Iris pigment epithelial cell (primary cell): ENCODE data around the gene ADAMTSL5.
"Not testable (repeated sequence)": the region's sequence is repeated elsewhere in the genome, so short reads cannot be mapped to it uniquely, and the experiment has no call there.

ENCODE experiments used
- DNase-seq: peaks from one replicate; pipeline ENCODE4 v3.0.0-alpha.2; 2011; ENCODE audit warnings: low read depth

Gene ADAMTSL5

DNA sequence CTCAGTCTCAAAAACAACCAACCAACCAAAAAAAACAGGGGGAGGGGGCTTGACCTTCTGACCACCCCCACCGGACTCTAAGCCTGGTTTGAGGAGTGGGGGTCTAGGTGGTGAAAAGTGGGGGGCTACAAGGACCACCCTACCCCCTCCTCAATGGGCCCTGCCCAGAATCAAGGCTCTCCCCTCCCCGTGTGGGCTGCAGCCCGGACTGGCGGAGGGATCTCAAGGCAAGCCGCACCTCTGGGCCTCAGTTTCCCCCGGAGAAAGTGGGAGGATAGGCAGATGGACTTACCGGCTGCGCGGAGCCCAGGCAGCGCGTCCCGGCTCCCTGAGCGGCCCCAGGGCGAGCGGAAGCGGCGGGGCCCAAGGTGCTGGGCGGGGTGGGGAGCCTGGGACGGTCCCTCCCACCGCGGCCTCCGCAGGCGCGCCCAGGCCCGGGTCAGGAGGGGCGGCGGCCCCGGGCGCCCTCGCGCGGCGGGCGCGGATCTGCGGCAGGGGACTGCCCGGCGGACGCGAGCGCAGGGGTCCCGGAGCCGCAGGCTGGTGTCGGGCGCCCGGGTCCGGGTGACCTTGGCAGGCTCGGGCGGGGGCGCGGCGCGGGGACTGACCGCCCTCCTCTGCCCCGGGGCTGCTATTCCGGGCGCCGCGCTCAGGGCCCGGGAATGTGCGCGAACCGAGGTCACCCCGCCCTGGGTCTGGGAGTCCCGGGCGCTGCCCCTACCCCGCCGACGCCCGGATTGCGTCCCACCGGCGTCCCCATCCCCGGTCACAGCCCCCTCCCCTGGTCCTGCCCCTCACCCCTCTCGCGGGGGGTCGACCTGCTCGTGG lies at the start of gene ADAMTSL5:
TSS of gene ADAMTSL5 (minus strand) at position 349 of the 828 bp plus-strand sequence. CDS start 2,076 bp downstream, outside the sequence.
- DNase-seq, result peak; percentile 36

GRCh38 chr19:1561236-1561842 lies 48.5 kb upstream of the ADAMTSL5 start:
- DNase-seq, result no peak

DNA sequence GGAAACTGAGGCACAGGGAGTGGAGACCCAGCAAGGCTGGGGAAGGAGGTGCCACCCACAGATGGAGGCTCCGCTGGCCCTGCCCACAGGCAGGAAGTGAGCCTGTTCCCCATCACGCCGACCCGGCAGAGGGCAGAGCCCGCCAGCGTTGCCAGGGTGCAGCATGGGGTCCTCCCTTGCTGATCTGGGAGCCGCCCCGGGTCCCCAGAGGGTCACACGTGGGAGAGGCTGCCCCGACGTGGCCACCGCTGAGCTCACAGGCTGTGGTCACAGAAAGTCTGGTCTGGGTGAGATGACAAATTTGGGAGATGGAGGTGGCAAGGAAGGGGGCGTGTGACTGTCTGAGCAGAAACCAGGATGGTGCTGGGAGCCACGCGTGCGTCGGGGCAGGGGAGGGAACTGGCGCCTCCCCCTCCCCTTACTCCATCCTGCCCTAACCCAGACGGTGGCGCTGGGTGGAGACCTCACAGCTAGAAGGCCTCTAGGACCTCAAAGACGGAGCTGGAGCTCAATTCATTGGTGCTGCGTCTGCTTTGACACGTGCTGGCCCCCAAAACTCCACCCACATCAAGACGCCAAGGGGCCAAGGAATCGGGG lies 47.6 kb upstream of the ADAMTSL5 start:
- DNase-seq, result no peak

GRCh38 chr19:1558552-1558951 lies 45.7 kb upstream of the ADAMTSL5 start:
- no peak for DNase-seq

- DNase-seq, result no peak
Measured at GRCh38 chr19:1556390-1557070, 43.7 kb upstream of the ADAMTSL5 start.

DNA sequence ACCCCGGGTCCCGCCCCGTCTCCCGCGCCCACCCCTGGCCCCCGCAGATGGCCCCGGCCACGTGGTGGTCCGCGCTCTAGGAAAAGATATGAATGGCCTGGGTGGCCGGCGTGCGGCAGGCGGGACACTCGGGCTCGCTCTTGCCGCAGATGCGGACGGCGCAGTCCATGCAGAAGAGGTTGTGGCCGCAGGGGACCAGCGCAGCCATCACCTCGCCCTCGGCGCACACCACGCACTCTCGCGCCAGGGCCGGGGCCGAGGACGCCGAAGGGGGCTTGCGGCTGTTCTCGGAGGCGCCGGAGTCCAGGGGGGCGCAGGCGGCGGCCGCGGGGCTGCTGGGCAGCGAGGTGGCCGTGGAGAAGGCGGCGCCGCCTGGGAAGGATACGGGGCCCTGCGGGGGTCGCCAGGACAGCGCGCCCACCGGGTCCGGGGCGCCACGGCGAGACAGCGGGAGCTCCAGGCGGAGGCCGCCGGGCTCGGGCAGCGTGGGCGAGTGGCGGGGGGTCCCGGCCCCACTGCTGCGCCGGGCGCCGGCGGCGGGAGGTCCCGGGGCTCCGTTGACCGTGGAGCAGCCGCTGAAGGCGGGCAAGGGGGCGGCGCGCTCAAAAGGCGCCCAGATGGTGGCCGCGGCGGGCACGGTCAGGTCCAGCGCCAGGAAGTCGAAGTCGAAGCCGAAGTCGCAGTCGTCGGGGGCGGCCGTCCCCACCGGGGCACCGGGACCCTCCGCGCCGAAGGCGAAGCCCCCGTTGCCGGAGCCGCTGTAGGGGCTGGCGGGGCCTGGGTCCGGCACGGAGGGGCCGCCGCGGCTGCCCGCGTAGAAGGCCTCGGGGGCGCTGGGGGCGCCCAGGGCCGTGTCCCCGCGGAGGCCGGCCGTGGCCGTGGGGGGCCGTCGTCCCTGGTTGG lies 42.9 kb upstream of the ADAMTSL5 start:
- DNase-seq, result no peak

- DNase-seq, result no peak
Measured at GRCh38 chr19:1554968-1555367, 42.1 kb upstream of the ADAMTSL5 start.

- no peak for DNase-seq
Measured at GRCh38 chr19:1553415-1553814, 40.6 kb upstream of the ADAMTSL5 start.

- DNase-seq, result no peak
Measured at GRCh38 chr19:1551068-1552040, 38.5 kb upstream of the ADAMTSL5 start.

- DNase-seq, result no peak
Measured at GRCh38 chr19:1549332-1549945, 36.6 kb upstream of the ADAMTSL5 start.

GRCh38 chr19:1540365-1540925 lies 27.6 kb upstream of the ADAMTSL5 start:
- DNase-seq, result no peak

GRCh38 chr19:1539749-1540148 lies 26.9 kb upstream of the ADAMTSL5 start:
- not testable (repeated sequence) for DNase-seq

DNA sequence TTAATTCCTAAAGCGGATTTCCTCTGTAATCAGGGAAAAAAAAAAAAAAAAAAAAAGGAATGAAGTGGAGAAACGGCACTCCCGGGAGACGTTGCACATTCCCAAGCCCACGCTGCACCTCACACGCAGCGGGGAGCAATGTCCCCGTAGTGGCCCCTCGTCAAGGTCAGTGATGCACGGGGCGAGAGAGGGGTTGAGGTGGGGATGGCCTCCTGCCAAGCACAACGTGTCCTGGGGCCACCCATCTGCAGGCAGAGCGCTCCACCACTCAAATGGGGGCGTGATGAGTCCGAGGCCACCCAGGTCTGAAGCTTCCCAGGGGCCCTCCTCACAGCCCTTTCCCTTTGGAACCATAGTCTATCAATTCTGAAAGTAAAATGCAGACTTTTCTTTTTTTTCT lies 26.2 kb upstream of the ADAMTSL5 start:
- no peak for DNase-seq

- DNase-seq, result not testable (repeated sequence)
Measured at GRCh38 chr19:1535699-1536098, 22.9 kb upstream of the ADAMTSL5 start.

DNA sequence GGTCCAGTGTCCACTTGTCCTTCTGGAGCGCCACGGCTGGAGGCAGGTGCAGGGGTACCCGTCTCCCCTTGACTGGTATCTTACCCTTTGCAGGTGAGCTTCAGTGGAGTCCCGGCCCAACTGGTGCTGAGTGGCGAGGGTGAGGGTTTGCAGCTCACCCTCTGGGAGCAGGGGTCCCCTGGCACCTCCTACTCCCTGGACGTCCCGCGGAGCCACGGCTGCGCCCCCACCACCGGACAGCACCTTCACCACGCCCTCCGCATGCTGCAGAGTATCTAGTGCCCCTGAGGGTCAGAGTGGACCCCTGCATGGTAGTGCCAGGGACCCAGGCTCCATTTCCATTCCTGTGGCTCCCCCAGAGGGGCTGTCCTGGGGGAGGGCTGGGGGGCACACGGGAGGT lies 22.2 kb upstream of the ADAMTSL5 start:
- no peak for DNase-seq

GRCh38 chr19:1533510-1534150 lies 20.8 kb upstream of the ADAMTSL5 start:
- no peak for DNase-seq

DNA sequence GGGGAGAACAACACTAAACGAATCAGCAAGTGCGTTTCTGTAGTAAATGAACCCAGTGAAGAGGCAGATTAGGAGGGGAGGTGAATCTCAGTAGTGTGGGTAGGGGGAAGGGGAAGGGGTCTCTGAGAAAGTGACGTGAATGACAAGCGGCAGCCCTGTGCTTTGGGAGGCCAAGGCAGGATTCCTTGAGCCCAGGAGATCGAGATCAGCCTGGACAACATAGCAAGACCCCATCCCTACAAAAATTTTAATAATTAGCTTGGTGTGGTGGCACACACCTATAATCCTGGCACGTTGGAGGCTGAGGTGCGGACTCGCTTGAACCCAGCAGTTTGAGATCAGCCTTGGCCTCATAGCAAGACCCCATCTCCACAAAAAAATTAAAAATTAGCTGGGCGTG lies 19.2 kb upstream of the ADAMTSL5 start:
- no peak for DNase-seq

DNA sequence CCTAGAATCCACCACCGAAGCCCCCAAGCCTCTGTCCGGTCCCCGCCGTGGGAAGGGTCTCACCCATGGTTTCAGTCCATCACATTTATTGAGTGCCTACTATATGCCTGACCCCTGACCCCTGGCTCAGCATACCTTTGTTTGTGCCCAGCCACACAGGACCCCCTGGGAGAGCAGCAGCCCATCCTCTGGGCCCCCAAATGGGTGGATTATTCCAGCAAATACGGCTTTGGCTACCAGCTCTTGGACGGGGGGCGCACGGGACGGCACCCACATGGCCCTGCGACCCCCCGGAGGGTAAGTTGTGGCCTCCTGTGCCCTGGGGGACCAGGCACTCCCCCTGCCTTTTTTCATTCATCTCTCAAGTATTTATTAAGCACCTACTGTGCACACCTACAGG lies 18.8 kb upstream of the ADAMTSL5 start:
- DNase-seq, result no peak

GRCh38 chr19:1530856-1531255 lies 18.0 kb upstream of the ADAMTSL5 start:
- not testable (repeated sequence) for DNase-seq
